Thoracic aorta (tissue), 2 donors: ENCODE data around the gene GTF3C2. TPM values are rescaled to one million over a fixed set of nuclear protein-coding genes. Genes with fewer than 3 reads are reported as not detected.

ENCODE experiments used
- ATAC-seq: fragments of 150-250 bp; one replicate; pipeline ENCODE4 v1.8.0; 2017; ENCODE audit warnings: low read depth; ENCODE audit not compliant: insufficient number of reproducible peaks, low FRiP score
- DNase-seq: peaks from one replicate; pipeline ENCODE4 v3.0.0-alpha.2; 2020; ENCODE audit warnings: low spot score
- H3K27ac ChIP-seq, 2 donors: fragments of 200-600 bp; sonication (generic); 1 replicate in 1 of 2; 2 replicates in 1 of 2; pipeline ENCODE4 v1.5.1; 2016; ENCODE audit warnings: mild to moderate bottlenecking in 2 of 2, moderate library complexity in 2 of 2
- H3K27me3 ChIP-seq: fragments of 200-600 bp; sonication (generic); replicated peaks from 2 replicates; pipeline ENCODE4 v1.6.0; 2016; ENCODE audit warnings: mild to moderate bottlenecking; ENCODE audit not compliant: insufficient read depth
- H3K36me3 ChIP-seq: fragments of 200-600 bp; sonication (generic); one replicate; pipeline ENCODE4 v1.5.1; 2016
- H3K4me1 ChIP-seq, 2 donors: fragments of 200-600 bp; sonication (generic); 1 replicate in 1 of 2; 2 replicates in 1 of 2; pipeline versions ENCODE4 v1.5.1 to v1.6.0; 2016; ENCODE audit warnings: low read depth in 2 of 2, mild to moderate bottlenecking in 1 of 2; ENCODE audit not compliant: control insufficient read depth in 1 of 2
- H3K4me3 ChIP-seq: fragments of 200-600 bp; sonication (generic); 2 replicates; pipeline ENCODE4 v1.5.1; 2016; ENCODE audit warnings: mild to moderate bottlenecking
- H3K9me3 ChIP-seq: fragments of 200-600 bp; sonication (generic); 2 replicates; pipeline ENCODE4 v1.5.1; 2016
- total RNA-seq, 2 donors: library from RNA; depleted of rRNA; stranded (reverse); fragments of >200 nt; gene quantifications; one replicate each; pipeline versions ENCODE4 v1.1.0 to v1.2.3, GENCODE V29; 2016
- TF ChIP-seq, protein P1 (sequence below): fragments of 200-600 bp; sonication (generic); IDR thresholded peaks from one replicate; pipeline ENCODE4 v1.5.1; 2019; ENCODE audit warnings: antibody characterized with exemption

Gene GTF3C2
- total RNA-seq, 2 donors from 2014 or later: 56.6 to 58.8 TPM

DNA sequence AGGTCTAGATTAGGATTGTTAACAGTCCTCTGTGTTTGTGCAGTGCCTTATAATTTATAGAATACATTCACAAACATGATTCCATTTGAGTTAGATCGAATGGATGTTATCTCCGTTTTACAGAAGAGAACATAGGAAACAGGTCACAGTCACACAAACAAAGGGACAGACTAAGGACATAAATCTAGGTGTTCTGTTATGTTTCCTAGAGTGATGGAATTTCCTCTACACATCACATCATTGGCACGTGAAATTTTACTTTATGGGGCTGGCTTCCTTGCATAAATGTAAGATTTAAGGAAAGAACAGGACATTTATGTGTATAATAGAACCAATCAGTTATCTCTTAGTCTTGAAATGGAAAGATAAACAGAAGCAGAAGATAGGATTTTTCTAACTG, 68.0 kb downstream of the GTF3C2 start:
- H3K36me3 ChIP-seq: no peaks in the 10 kb centered on the region
- no peak overlapping the region for H3K4me3 ChIP-seq
- no peaks in the 10 kb centered on the region for H3K9me3 ChIP-seq
- H3K4me1 ChIP-seq: peaks cover 0 to 6% of the 10 kb centered on the region in 2 donors
- H3K27me3 ChIP-seq: no peaks in the 10 kb centered on the region
- DNase-seq (no peak), ATAC-seq (no peak)
- TF ChIP-seq, protein P1, sequence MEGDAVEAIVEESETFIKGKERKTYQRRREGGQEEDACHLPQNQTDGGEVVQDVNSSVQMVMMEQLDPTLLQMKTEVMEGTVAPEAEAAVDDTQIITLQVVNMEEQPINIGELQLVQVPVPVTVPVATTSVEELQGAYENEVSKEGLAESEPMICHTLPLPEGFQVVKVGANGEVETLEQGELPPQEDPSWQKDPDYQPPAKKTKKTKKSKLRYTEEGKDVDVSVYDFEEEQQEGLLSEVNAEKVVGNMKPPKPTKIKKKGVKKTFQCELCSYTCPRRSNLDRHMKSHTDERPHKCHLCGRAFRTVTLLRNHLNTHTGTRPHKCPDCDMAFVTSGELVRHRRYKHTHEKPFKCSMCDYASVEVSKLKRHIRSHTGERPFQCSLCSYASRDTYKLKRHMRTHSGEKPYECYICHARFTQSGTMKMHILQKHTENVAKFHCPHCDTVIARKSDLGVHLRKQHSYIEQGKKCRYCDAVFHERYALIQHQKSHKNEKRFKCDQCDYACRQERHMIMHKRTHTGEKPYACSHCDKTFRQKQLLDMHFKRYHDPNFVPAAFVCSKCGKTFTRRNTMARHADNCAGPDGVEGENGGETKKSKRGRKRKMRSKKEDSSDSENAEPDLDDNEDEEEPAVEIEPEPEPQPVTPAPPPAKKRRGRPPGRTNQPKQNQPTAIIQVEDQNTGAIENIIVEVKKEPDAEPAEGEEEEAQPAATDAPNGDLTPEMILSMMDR: no peak
- H3K27ac ChIP-seq: no peak overlapping the region

- H3K4me3 ChIP-seq: no peak overlapping the region
- H3K27me3 ChIP-seq: no peaks in the 10 kb centered on the region
- DNase-seq (no peak), ATAC-seq (no peak)
- H3K36me3 ChIP-seq: no peaks in the 10 kb centered on the region
- H3K27ac ChIP-seq: no peak overlapping the region
- H3K9me3 ChIP-seq: no peaks in the 10 kb centered on the region
- peaks cover 0 to 3% of the 10 kb centered on the region in 2 donors for H3K4me1 ChIP-seq
- TF ChIP-seq, protein P1: no peak
These were observed 71.1 kb downstream of the GTF3C2 start for GRCh38 chr2:27285481-27285880.

DNA sequence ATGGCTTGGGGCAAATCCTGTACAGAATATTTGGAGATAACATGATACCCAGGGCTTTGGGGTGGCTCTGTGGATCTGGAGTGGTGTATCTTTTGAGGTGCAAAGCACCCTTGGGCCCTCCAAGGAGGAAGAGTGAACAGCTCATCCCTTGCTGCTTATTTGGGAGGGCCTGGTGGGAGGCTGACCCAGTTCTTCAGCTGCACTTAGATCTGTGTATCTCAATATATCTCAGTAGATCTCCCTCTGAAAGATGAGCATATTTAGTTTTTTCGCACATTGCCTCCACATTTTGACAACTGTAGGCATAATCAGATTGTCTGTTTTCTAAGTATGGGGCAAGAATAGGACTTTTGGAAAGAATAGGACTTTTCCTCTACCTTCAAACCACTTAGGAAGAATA, 71.6 kb downstream of the GTF3C2 start:
- H3K27ac ChIP-seq: no peak overlapping the region
- no peak overlapping the region for H3K4me3 ChIP-seq
- no peaks in the 10 kb centered on the region for H3K9me3 ChIP-seq
- no peak for DNase-seq
- H3K36me3 ChIP-seq: no peaks in the 10 kb centered on the region
- no peak for ATAC-seq
- peaks cover 0 to 3% of the 10 kb centered on the region in 2 donors for H3K4me1 ChIP-seq
- H3K27me3 ChIP-seq: no peaks in the 10 kb centered on the region
- TF ChIP-seq, protein P1: no peak

- Histone ChIP-seq H3K9me3 (no peaks in the 10 kb centered on the region), H3K27ac (no peak overlapping the region), H3K36me3 (no peaks in the 10 kb centered on the region), H3K27me3 (no peaks in the 10 kb centered on the region), H3K4me1 (peaks cover 0 to 3% of the 10 kb centered on the region in 2 donors), H3K4me3 (no peak overlapping the region)
- no peak for ATAC-seq
- TF ChIP-seq, protein P1: no peak
- no peak for DNase-seq
These were observed 73.7 kb downstream of the GTF3C2 start for GRCh38 chr2:27282892-27283291.

- Histone ChIP-seq H3K9me3 (no peaks in the 10 kb centered on the region), H3K4me1 (peaks cover 0 to 3% of the 10 kb centered on the region in 2 donors), H3K36me3 (no peaks in the 10 kb centered on the region), H3K27me3 (no peaks in the 10 kb centered on the region), H3K27ac (no peak within 1 kb of the TSS), H3K4me3 (no peak within 1 kb of the TSS)
- ATAC-seq: no peak
- TF ChIP-seq, protein P1: no peak
- DNase-seq: no peak
These were observed 74.6 kb downstream of the GTF3C2 start, which contains the start of gene TRIM54 for GRCh38 chr2:27281855-27282559. TSS of gene TRIM54 (plus strand) at chr2:27282429. CDS start at chr2:27282732, 303 bp downstream.
